HG03025 (cell line): ENCODE measurements around the gene STAG1.
"Not testable (repeated sequence)": the region's sequence is repeated elsewhere in the genome, so short reads cannot be mapped to it uniquely, and the experiment has no call there.

Experiments used
- ATAC-seq: cut with Tn5 transposase; IDR thresholded peaks from one replicate; pipeline ENCODE4 v1.9.1; 2021; ENCODE audit warnings: mild to moderate bottlenecking, moderate library complexity; ENCODE audit not compliant: unreplicated experiment, low FRiP score

Gene STAG1

DNA sequence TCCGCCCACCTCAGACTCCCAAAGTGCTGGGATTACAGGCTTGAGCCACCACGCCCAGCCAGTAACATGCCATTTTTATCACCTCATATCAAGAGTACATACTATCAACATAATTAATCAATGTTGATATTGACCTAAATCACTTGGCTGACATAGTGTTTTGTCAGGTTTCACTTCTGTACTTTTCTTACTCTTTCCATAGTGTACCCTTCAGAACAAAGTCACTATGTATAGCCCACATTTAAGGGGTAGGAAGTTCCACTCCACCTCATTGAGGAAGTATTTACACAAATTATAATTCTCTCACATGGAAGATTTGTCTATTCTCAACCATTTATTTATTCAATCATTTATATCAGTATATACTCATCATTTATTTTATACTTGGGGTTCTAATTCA, 145.2 kb downstream of the STAG1 start:
- ATAC-seq: no peak

GRCh38 chr3:136606216-136606615, 146.0 kb downstream of the STAG1 start:
- not testable (repeated sequence) for ATAC-seq

DNA sequence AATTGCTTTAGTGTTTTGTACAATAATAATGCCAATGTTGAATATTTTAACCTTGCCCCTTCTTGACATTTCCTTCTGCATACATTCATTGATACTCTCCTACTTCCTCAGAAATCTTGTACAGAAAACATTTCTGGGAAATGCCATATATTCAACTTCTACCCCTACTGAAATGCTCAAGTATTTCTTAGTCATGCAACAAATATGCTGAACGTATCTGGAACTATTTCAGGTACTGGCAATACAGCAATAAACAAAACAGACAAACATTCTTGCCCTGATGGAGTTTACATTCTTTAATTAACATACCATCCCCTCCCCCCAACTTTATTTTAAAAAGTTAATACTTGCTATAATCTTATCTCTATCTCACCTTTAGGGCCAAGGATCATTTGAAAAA, 147.2 kb downstream of the STAG1 start:
- no peak for ATAC-seq

DNA sequence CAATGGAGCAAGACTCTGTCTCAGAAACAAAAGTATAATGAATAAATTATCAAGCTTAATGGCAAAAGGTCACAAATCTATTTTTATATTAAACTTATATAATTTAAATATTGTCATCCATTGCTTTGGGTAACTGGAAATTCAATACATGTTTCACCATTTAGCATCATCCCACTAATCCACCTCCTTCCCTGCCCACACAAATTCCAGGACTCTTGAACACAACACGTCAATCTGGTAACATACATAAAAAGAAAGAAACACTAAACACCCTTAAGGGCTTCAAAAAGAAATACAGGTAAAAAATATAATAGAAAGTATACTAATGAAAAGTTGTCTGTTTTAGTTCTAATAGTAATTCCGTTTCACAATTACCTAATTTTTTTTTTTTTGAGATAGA, 149.4 kb downstream of the STAG1 start:
- ATAC-seq: no peak

- ATAC-seq: no peak
These were observed 156.1 kb downstream of the STAG1 start for GRCh38 chr3:136595913-136596697.

GRCh38 chr3:136586580-136586979, 165.6 kb downstream of the STAG1 start:
- no peak for ATAC-seq

- ATAC-seq: no peak
These were observed 167.4 kb downstream of the STAG1 start for GRCh38 chr3:136584728-136585127.

- ATAC-seq: no peak
These were observed 168.4 kb downstream of the STAG1 start for GRCh38 chr3:136583823-136584222.

GRCh38 chr3:136577791-136578190, 174.4 kb downstream of the STAG1 start:
- ATAC-seq: no peak

DNA sequence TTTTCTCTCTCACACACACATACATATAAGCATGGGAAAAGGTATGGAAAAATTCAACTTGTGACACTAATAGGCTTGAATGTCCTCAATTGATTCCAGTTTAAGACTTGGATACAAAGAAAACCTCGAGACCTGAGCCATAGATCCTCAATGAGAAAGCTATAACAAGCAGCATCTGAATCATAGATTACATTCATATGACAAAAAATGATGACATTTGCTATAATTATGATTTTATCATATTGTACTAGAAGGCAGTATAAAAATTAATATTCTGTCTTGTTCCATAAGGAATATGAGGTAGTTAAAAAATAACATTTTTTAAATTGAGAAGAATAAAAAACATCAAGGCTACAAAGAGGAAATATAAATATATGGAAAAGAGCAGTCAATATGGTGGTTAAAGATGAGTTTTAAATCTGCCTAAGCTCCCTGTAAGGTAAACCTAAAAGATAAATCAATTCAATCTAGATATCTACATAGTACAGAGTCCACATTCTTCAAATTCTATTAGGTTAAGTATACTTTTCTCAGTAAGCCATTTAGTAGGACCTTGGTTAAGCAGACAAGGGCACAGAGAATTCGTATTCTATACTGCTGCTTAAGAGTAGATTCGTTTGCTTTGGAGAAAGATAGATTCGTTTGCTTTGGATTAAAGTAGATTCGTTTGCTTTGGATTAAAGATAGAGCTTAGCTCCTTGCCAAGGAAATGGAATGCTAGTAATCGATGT, 175.7 kb downstream of the STAG1 start:
- ATAC-seq: no peak

GRCh38 chr3:136567599-136568188, 184.5 kb downstream of the STAG1 start:
- ATAC-seq: no peak

- ATAC-seq: not testable (repeated sequence)
These were observed 187.2 kb downstream of the STAG1 start for GRCh38 chr3:136564962-136565361.

- no peak for ATAC-seq
These were observed 190.2 kb downstream of the STAG1 start for GRCh38 chr3:136562026-136562425.

DNA sequence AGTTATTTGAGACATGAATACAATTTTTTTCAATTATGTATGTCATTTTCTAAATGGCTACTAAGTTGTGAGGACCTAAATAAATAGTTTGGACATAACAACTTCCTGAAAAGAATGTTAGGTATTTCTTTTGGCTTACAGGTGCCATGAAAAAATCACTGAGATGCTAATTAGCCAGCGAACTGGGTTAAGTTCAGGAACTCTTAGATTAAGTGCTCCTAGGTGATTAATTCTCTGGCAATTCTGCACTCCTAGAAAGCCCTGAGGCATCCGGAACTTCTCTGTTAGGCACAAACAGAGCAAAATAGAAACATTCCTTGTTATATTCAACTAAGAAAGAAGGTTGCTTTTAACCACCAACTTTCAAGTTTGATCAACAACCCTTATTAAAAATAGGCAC, 192.3 kb downstream of the STAG1 start:
- no peak for ATAC-seq

- ATAC-seq: not testable (repeated sequence)
These were observed 202.7 kb downstream of the STAG1 start for GRCh38 chr3:136549461-136549860.

- ATAC-seq: no peak
These were observed 204.9 kb downstream of the STAG1 start for GRCh38 chr3:136547293-136547692.

DNA sequence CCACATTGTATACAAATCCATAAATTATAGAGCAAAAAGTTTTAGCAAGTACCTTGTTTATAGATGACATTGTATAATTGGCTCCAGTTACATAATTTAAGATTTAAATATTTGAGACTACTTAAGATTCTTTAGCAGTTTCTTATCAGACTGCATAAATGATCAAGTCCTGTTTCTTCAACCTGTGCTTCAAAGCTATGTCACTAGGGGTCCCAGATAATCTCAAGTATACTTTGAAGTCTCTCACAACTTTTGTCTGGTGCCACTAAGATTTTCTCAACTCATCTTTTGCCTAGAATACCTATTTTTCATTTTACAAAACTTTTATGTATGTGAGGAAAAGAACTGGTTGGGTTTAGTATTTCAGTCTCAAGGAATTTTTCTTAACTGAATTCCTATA, 205.5 kb downstream of the STAG1 start:
- ATAC-seq: no peak

DNA sequence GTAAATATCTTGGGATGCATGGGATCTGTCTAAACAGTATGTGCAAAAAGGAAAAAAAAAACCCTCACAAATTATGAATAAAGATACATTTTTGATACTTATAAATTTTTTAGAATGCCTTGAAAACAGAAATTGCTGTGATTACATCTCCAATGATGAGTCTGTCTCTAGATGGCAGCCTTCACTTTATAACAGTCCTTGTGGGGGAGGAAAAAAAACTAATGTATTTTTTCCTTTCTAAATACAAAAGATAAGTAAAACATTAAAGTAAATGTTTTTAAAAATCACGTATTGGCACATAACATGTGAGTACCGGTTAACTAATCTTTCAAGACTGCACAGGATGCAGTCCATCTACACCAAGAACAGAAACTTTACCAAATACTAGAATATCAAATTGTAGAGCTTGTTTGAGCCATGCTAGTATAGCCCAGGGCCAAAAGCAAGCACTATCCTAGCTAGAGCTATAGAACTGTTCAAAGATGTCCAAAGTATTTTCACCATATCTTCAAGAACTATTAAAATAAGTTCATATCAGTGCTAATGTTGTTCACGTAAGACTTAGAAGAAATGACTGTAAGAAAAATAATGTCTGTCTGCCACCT, 206.4 kb downstream of the STAG1 start:
- no peak for ATAC-seq

DNA sequence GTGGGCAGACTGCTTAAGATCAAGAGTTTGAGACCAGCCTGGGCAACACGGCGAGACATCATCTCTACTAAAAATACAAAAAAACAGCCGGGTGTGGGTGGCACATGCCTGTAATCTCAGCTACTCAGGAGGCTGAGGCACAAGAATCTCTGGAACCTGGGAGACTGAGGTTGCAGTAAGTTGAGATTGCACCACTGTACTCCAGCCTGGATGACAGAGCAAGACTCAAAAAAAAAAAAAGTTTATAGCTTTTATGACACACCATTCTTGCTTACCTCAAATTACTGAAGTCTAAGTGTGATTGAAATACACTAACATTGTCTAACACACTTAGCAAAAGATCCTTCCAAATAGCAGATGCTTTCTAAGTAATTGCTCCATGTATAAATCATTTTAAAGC, 207.6 kb downstream of the STAG1 start:
- no peak for ATAC-seq

DNA sequence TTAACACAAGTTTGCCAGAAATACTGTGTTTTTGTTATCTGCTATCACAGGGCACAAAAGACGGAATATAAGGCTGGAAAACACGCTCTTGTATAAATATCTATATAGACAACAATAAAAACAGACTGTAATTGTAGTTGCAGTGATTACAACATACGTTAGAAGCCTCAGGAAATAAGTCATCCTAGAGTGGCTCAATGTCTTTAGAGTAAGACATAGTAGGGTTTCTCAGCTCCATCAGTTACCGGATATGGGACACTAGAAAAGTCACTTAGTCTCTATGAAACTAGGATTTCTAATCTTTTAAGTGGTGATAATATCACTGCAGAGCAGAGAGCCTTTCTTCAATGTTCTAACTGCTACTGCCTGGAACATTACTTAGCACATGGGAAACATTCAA, 208.8 kb downstream of the STAG1 start:
- no peak for ATAC-seq

- ATAC-seq: no peak
These were observed 216.3 kb downstream of the STAG1 start for GRCh38 chr3:136535906-136536305.
